Subcutaneous adipose tissue (tissue), 4 donors: ENCODE results near the gene NTPCR. TPM values are rescaled to one million over a fixed set of nuclear protein-coding genes. Genes with fewer than 3 reads are reported as not detected.

ENCODE experiments used
- total RNA-seq, 4 donors: library from RNA; depleted of rRNA; stranded (reverse); fragments of >200 nt; gene quantifications; one replicate each; pipeline ENCODE4 v1.1.0, GENCODE V29; 2016
- TF ChIP-seq, protein P1 (sequence below): fragments of 450-650 bp; IDR thresholded peaks from one replicate; pipeline ENCODE4 v1.5.1; 2016; ENCODE audit warnings: low read depth, mild to moderate bottlenecking, control low read depth, antibody characterized with exemption, moderate library complexity

Gene NTPCR
- total RNA-seq, 4 donors from 2014 or later, result 12.4 to 26.0 (median 24.0) TPM

DNA sequence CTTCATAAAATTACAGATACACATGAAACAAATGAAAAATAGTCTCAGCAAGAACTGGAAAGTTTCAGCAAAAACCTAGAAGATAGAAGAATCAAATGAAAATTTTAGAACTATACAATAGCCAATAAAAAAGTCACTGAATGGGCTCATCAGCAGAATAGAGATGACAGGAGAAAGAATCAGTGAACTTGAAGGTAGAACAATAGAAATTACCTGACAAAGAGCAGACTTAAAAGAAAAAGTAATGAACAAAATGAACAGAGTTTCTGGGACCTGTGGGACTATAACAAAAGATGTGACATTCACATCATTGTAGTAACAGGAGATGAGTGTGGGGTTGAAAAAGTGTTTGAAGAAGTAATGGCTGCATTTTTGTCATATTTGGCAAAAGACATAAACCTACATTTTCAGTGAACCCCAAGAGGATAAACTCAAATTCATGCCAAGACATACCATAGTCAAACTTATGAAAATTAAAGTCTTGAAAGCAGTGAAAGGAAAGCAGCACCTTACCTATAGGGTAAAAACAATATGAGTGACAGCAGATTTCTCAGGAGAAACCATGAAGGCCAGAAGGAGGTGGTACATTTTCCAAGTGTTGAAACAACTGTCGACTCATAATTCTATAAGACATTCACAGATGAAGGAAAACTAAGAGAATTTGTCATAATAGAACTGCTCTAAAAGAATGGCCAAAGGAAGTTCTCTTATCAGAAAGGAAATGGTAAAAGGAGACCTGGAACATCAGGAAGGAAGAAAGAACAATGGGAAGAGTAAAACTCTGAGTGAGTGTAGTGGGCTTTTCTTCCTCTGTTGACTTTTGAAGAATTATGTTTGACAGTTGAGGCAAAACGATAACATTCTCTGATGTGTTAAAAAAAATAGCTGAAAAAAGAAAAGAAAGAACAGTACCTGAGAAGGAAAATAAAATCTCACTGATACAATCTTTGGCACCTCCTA lies 23.5 kb downstream of the NTPCR start:
- TF ChIP-seq, protein P1, sequence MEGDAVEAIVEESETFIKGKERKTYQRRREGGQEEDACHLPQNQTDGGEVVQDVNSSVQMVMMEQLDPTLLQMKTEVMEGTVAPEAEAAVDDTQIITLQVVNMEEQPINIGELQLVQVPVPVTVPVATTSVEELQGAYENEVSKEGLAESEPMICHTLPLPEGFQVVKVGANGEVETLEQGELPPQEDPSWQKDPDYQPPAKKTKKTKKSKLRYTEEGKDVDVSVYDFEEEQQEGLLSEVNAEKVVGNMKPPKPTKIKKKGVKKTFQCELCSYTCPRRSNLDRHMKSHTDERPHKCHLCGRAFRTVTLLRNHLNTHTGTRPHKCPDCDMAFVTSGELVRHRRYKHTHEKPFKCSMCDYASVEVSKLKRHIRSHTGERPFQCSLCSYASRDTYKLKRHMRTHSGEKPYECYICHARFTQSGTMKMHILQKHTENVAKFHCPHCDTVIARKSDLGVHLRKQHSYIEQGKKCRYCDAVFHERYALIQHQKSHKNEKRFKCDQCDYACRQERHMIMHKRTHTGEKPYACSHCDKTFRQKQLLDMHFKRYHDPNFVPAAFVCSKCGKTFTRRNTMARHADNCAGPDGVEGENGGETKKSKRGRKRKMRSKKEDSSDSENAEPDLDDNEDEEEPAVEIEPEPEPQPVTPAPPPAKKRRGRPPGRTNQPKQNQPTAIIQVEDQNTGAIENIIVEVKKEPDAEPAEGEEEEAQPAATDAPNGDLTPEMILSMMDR, result no peak

DNA sequence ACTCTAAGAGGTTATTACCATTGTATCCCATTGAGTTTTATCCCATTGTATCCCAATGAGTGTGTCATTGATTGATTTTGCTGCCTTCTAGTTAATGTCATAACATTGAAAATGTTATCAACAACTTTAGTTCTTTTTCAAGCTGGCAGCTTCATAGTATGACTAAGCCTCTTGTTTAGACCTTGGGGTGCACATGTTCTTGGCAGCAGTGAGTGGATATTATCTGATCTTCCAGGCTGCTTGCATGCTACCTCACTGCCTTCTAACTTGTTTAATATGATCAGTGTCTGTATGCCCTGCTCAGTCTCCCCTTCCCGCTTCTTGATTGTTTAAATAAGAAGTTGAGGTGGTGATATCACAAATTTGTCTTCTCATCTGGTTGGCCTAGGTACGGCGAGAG lies 24.6 kb downstream of the NTPCR start:
- TF ChIP-seq, protein P1, result no peak

DNA sequence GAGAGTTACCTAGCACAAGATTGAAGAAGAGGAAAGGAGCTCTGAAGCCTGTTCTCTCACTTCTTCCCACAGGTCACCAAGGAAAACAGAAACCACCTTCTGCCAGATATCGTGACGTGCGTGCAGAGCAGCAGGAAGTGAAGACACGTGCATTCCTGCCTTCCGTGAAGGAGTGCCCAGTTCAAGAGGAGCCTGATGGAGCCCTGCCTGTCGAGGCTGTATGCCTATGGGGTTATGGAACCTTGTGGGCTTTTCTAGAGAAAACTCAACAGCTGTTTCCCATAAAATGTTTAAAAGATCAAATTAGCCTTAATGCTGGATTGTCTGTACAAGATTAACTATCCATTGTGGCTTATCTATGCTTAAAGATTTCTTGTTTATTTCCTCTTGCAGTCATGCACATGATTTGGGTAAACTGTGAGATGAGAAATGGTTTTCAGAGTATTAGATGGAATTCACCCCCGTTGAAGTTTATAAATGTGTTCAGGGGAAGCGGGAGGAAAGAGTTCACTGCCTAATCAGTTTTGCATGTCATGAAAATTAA lies 27.8 kb downstream of the NTPCR start:
- TF ChIP-seq, protein P1, result no peak

DNA sequence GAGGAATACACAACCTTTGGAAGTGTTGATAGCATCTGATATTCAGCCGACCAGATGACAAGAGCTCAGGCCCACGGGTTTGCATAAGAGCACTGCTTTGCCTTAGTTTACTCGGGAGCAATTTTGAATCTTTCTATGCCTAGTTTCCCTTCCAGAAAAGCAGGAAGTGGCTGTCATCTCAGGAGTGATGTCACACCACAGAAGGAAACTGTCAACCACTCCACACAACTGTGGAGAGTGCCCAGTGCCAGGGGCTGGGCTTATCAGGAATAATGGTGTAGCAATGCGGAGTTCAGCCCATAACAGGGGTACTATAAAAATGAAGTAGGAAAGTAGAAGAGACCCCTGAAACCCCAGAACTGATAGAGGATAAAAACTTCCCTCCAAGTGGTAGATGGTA lies 28.4 kb downstream of the NTPCR start:
- TF ChIP-seq, protein P1, result no peak

DNA sequence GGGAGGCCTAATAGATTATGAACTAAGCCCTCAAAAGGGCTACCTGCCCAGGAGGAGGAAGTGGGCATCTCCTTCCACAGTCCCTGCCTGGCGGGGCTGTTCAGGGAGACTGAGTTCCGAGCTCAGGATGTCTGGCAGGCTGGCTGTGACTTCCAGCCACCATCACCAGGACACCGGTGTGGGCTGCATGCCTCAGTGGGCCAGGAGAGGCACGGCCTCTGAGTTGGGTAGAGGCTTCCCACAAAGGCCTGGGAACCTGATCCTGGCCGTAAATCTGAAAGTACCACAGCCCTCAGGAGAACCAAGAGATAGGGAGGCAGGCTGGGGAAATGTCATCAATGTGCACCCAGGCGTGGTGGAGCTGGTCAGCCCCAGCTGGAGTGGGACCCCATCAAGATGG lies 29.1 kb downstream of the NTPCR start:
- TF ChIP-seq, protein P1, result no peak

DNA sequence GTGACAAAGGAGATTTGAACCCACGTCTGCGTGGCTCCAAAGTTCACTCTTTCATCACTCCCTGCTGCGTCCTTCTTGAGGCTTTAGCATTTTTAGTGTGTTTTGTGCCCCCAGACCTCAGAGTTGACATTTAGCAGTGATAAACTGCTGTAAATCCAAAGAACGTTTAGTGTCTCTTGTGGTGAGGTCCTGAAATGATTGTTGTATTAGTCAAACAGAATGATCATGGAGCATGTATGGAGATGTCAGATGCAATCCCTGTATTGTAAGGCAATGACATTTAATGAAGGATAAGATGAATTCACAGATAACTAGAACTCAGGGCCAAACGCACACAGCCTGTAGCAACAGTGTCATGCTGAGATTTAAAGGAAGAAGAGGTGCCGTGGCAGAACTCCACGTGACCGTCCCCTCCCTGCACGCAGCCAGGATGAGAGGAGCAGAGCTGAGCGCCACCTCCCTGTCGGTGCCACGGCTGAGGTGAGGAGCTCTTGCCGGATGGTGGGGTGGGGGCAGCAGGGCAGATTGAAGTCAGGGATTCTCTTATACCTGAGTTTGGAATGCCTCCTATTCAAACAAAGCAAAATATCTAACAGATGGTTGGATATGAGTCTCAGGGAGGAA lies 30.1 kb downstream of the NTPCR start:
- TF ChIP-seq, protein P1, result no peak

DNA sequence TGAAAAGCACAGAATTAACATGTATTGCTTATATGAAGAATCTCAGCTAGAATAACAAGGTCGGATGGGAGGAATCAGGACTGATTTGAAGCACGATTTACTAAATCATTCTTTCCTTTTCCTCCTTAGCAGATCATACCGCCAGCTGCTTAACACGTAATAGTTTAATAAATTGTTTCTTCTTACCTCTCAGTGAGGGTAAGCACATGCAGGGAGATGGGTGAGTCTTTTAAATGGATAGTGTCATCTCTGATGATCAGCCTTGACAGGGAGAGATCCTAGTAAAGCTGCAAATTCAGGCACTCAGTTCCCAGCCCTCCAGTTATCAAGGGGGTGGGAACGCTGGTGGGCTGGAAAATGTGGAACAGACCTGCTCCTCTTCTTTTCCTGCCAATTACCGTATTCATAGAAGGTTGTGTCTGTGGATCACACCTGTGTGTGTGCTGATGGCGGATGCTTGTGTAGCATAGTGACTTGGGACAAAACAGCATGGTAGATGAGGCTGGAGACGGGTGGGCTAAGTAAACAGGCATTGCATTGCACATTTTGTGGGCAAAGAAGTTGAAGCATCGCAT lies 30.7 kb downstream of the NTPCR start:
- TF ChIP-seq, protein P1, result no peak
